Activated CD8-positive, alpha-beta memory T cell treated with anti-CD3 and anti-CD28 coated beads, Interleukin-2, amount 50 U/mL, for 24 hours (primary cell): ENCODE measurements around the gene STRA6.

ENCODE experiments used
- DNase-seq: peaks from one replicate; pipeline ENCODE4 v3.0.0-alpha.2; 2020; ENCODE audit errors: extremely low read depth

The STRA6 gene

DNA sequence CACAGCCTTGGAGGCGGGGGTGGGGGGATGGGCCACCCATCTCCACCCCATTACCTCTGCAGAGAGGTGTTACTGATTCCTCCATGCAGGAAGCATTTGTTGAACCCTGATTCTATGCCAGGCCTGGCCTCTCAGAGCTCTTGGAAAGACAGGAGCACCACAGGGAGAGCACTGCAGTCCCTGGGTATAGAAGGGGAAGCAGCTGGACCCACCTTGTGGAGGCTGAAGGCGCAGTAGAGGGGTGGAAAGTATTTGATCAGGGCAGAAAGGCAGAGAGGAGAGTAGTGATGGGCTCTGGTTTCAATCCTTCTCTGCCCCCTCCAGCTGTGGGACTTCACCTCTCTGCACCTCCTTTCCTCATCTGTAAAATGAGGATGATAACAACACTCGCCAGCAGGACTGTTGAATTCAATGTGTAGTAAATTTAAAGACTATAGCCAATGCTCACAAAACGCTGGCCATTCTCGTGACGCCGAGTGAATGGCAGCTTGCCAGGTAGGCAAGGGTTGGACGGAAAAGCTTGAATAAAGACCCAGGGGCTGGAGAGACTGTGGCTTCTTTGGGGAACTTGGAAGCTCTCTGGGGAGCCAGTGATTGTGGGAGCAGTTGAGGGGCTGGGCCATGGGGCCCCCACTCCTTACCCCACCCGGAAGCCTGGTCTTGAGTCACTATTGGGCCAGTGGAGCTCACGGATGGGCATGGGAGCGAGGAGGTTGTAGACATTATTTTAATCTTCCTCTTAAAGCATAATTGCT lies 25.6 kb upstream of the STRA6 start:
- DNase-seq = no peak

DNA sequence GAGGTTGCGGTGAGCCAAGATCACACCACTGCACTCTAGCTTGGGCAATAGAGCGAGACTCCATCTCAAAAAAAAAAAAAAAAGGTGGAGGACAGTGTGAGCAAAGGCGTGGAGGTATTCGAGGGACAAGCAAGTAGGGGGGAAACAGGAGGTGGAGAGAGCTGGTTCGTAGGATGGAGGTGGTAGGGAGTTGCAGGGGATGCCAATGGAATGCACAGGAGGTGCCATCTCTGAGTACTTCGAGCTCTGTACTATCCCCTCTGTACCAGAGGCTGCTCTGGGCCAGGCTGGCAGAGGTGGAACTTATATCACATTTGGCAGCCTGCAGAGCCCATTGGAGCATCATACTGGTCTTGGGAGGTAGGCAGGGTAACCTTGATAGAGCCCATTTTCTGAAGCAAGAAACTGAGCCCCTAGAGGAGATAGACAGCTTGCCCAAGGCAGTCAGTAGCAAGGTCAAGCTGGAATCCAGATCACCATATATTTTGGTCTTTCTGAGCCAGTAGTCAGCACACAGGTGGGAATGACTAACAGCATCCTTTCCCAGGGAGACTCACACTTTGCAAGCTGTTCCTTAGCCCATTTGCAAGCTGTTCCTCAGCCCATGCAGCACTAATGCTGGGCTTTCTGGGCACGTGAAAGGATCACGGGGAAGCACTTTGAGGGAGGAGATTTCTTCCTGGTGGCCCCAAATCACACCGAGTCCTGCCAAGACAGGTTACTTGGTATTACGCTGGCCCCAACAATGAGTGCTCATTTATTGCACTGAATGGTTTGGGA lies 24.4 kb upstream of the STRA6 start:
- DNase-seq = no peak

DNA sequence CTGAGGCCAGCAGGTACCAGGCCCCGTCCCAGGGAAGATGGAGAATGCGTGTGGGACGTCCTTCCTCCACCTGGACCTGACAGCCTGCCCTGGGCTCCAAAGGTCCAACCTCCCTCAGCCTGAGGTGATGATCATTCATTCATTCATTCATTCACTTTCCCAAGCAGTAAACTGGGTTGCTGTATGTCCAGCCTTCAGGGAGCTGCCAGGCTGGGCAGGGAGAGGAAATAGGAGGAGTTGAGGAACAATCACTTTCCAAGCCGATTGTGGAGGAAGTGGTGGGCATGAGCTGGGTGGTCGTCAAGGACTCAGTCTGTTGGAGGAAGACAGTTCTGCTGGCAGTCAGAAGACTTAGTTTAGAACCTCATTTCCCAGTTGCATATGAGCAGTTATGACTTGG lies 23.3 kb upstream of the STRA6 start:
- no peak for DNase-seq

DNA sequence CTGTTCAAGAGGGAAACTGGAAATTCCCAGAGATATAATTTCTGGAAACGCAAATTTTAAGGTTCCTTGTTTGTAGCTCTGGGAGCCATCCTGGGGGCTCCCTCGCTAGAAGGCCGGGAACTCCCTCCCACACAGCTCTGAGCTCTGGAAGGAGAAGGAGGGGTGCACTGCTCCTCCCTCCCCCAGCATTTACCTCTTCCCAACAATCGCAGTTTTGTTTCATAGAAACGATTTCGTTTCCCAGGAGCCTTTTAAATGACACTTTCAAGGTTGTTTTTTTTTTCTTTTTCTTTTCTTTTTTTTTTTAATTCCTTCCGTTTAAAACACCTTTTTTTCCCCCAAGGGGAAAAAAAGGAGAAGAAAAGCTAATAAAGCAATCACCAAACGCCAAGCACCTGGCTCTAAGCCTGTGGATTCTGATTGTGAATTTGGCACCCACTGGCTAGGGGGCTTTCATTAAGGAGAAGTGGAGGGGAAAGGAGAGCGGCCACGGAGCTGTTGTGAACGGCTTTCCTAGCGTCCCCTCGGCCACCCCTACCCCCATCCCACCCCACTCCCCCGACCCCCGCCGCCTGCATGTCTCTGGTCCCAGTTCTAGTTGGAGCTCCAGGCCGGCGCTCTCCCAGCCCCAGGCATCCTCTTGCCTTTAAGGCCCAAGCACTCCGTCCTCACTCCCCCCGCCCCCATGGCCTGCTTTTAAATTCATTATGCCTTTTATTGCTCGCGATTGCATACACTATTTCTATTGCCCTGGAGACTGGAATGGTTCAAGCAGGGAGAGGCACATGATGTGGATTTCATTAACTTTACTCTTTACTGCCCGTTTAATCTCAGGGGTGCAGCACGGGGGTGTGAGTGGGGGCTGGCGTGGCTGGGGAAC lies 19.9 kb upstream of the STRA6 start:
- DNase-seq = no peak

DNA sequence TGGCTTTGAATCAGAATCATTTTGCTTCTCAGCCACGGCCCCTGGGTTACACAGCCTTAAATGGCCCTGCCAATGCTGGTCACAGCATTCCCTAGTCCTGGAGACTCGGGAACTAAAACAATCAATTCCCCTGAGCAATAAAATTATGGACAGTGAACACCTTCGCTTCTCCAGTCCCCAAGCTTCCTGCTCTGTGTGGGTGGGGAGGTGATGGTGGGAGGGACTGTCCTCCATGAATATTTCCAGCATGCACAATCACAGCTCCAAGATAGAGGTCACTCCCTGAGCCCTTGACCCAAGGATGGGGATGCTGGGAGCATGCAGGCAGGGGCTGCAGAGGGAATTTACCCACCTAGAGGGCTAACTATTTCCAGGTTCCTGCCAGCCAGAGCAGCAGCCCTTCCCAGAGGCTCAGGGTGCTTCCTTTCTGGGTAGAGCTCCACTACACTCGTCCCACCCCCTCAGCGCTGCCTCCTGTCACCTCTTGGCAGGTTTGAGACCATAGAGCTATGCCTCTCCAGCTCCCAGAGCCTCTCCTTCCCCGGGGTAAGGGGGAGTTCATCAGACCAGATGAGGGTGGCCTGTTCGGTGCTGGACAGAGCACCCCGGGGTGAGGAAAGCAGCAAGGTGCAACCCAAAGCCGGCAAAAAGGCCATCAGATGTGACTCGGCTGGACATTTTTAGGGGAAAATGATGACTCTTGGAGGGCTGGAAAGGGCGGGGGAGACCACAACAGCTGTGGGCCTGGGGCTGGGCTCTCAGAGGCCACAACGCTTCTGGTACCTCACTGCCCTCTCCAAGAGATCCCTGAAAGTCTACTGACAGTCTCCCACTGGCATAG lies 19.0 kb upstream of the STRA6 start:
- no peak for DNase-seq

DNA sequence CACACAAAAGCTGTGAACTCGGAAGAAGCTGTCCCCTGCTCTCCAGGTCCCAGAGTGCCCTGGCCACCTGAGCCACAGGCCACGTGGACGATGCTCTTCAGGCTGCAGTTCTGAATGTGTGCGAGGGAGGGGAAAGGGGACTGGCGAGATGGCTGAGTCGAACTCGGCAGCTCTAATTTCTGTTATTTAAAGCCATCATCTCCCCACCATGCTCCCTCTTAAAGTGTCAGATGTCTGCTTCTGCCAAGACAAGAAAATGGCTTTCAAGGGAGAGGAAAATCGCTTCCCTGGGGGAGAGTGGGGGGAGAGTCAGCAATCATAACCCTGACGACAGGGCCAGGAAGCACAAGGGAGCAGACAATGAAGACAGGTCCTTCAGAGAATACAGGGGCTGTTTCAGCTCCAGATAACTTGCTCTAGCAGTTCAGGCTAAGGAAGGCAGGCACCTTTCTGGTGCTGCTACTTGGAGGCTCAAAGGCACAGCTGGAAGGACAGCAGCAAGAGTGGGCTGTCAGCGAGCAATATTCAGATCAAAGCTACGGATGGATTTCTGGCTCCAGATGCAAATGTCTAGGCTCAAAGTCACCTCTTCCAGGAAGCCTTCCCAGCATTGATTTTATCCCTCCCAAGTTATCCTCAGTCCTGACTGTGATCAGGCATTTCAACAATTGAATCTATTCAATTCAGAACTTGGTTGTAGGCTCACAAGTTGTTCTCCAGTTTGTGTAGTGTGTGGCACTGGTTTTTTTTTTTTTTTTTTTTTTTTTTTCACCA lies 18.1 kb upstream of the STRA6 start:
- DNase-seq = no peak

DNA sequence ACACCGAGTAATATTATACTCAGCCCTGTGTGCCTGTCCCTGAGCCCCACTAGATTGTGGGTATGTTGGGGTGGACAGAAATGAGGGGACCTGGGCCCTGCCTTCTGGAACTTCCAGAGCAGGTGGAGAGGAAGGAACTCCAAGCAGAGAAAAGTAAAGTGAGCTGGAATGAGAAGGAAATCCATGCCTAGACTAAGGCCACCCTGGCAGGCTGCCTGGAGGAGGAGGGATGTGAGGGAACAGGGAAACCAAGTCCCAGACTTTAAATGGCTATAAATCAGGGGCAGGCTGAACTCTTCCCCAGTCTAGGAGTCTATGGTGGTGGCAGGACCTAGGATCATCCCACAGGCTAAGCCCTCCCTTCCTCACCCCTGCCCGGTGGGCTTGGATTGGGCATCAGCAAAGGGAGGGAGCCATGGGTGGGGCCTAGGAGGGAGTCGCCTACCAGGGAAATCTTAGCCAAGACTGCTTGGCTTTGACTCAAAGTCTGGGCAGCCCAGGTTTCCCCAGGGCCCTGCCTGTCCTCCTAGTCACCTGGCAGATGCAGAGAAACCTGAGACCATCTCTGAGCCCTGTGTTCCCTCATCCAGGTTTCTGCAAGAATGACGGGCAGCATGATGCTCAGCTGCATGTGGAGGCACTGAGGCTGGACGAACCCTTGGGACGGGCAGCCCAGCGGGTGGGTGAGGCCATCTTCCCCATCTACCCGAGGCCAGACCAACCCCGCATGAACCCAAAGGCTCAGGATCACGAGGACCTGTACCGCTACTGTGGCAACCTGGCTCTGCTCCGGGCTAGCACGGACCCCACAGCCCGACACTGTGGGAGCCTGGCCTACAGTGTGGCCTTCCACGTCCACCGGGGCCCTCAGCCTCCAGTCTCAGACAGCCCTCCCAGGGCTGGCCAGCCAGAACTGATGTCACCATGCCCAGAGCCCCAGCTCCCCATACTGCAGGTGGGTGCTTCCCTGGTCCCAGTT lies 15.6 kb upstream of the STRA6 start:
- DNase-seq = no peak

DNA sequence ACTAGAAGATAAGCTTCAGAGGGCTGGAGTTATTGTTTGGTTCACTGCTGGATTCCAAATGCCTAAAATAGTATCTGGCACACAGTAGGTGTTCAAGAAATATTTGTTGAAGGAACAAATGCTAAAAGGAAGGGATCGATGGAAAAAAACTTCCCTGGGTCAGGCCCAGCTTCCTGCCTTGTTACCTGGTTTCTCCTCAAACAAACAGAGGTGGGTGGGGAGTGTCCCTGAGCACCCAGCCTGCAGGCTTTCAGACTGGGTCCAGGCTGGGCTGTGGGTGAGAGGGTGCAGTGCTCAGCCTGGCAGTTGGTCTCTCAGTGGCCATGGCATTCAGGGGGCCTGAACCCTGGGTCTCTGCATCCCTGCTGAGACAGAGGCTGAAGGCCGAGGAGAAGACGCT lies 14.4 kb upstream of the STRA6 start:
- no peak for DNase-seq

DNA sequence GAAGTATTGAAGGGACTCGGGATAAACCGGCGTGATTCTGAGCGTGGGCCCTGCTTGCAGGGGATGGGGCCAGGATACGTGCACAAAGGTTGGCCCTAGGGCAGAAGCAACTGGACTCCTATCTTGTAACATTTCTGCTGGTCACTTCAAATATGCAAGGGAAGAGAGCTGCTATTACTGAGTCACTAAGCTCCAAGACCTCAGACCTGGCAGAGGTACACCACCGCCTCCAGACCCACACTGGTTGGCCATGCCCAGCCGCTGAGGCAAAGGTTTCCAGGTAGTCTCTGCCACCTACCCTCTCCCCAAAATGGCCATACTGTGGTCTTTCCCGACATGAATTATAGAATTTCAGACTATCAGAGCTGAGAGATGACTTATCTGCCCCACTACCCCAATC lies 13.4 kb upstream of the STRA6 start:
- DNase-seq = no peak

DNA sequence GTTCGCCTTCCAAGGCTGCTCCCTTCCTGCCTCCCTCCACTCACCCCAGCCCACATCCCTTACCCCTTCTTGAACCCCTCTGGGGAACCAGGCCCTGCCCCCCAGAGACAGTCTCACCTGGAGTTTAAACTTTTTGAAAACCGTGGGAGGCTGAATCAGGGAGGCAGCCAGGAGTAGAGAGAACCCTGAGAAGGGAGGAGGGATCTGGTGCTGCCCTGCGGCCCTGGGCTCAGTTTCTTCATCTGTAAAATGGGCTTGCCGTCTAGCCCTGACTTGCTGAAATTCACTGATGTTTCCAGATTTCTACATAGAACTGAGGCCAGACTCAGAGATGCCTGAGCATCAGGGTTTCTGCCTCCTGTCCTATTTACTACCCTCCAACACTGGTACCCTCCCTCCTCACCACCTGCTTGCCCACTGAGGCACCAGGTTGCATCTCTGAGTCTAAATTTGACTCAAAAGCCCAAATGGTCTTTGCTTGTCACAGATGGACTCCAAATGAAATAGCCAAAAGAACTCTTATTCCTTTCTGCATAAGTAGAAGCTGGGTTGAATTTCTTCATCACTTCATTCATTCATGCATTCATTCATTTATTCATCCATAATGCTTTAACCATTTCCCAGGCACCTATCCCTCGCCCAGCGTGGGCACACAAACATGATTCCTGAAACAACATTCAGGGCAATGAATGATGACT lies 11.9 kb upstream of the STRA6 start:
- no peak for DNase-seq

DNA sequence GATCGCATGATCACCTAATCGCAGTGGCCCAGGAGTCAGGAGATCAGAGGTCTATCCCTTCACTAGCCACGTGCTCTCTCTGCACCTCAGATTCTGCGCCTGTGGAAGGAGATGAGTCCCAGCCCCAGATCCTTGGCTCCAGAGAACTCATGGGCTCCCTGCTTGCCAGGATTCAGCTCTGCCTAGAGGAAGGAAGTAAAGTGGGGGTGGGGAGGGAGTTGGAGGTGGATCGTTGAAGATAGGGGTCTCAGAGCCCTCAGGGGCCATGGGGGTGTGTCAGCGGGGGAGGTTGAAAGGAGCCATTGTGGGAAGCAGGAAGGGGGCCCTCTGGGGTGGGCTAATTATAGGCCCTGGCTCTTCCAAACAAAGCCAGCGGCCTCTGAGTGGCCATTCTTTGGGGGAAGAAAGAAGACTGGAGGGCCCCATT lies 11.3 kb upstream of the STRA6 start:
- no peak for DNase-seq

DNA sequence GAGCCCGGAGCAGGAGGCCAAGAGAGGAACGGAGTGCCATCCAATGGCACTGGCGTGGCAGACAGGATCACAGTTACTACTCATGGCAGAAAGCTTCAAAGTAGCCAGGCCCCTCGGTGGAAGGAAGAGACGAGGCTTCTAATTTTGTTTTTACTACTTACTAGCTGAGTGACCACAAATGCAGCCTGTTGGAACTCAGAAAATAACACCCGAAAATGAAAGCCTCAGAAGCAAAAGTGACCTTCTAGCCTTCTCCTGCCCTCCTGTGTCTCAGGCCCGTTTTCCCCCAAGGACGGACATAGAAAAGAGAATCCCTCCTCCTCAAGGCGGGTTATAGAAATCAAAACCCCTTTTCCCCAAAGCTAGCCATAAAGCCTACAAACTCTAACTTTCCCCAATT lies 9.9 kb upstream of the STRA6 start:
- DNase-seq = no peak

DNA sequence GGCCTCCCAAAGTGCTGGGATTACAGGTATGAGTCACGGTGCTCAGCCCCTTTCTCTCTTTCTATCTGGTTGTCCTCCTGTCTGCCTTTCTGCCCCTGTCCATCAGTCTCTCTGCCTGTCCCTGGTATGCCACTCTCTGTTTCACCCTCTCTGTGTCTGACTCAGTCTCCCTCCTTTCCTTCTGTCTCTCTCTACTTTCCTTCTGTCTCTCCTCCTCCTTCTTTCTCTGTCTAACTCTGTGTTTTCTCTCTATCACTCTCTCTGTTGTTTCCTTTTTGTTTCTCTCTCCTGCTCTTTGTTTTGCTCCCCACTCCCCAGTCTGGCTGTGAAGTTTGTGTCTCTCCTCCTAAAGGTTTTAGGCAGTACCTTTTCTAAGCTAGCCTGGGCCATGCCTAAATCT lies 9.1 kb upstream of the STRA6 start:
- no peak for DNase-seq

DNA sequence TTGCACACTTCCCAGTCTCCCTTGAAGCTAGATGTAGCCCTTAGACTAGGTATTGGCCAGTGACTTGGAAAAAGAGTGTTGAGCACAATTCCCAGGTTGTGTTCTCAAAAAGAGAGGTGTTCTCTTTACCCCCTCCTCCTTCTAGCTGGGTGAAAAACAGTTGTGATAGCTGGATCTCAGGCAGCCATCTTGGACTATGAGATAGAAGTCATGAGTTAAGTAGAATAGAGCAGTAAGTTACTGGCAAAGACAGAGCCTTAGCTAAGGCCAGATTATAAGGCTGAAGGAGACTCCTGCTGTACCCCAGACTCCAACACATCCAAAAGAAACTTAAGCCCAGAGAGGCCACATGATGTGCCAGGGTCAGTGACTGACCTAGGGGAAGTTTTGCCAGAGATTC lies 8.1 kb upstream of the STRA6 start:
- DNase-seq = no peak

DNA sequence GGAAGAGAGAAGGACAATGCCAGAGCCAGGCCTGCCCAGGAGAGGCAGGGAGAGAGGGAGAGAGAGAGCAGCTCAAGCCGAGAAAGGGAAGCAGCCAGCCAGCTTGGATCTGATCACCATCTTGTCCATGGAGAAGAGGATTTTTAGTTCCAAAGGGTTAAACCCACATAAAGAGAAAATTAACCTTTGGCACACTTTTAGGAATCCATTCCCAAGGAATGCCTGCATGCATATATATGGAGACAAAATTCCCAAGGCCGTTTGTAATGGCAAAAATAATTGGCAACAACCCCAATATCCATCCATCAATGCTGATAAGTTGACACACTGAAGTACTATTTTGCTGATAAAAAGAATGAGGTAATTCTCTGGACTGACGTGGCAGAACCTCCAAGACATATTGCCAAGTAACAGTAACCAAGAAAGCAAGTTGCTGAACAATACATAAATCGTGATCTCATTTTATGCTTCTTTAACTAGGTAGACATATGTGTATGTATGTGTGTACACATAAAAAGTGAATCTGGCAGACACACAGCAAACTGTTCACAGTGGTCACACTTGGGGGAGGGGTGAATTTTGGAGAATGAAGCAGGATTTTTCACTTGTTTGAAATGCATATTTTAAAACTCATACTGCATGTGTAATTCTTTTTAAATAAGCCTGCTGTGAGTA lies 7.5 kb upstream of the STRA6 start:
- no peak for DNase-seq

DNA sequence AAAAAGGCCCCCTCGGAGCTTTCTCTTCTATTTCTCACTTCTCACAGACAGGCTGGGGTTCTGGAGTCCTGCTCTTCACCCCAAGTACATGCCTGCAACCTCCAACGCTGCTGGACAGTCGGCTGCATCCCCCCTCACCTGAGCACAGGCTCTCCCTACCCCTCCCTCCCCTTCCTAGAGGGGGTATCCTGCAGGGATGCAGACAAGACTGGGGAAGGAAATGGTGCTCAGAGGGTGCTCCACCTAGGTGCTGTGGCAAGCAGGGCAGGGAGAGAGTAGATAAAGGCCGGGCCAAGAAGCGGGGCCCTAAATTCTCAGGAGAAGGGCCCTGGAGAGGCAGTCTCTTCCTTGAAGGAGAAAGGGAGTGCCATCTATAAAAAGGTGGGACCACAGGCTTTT lies 7.0 kb upstream of the STRA6 start:
- no peak for DNase-seq

DNA sequence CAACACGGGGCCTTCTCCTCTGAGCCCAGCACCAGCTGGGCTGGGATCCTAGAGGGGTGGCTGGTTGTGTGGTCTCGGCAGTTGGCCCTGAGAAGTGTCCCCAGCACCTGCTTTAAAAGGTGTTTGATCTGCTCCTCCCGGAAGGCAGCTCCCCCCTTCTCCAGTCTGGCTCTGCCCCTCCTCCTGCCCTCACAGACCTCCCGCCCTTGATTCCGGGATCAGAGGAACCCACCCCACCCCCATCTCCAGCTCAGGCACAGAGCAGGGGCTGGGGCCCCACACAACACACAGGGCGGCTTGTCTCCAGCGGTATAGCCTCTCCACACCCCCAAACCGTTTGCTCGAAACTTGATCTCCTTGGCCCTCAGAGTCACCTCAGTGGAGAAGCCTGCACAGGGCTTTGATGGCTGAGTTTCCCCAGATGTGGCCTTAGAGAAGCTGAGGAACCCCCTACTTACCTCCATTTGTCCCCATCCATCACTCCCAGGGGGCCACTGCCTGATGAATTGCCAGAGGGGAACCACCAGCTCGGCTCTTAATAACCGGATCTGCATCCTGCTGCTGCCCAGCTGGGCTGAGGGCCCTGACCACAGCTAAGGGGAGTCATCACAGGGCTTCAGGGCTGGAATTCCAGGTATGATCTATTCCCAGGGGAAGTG lies 6.4 kb upstream of the STRA6 start:
- DNase-seq = no peak

DNA sequence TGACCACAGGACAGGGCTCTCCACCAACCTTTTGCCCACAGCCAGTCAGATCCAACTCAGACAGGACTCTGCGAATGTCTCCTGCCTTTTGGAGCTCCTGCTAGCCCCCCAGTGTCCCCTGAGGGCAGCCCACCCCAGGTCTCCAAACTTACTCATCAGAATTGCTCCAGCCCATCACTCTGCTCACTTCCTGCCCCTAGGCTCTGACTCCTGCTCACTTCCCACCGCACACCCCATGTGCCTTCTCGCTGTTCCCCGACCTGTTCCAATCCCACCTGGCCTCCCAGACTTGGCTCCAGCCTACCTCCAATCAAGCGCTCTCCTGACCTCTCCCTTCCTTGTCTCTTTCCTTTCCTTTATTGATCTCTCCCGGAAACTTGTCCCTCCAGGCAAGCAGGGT lies 5.9 kb upstream of the STRA6 start:
- DNase-seq = no peak
